Occipital lobe (tissue), 2 donors: Measurements from ENCODE around the gene MYO15A. TPM values are rescaled to one million over a fixed set of nuclear protein-coding genes. Genes with fewer than 3 reads are reported as not detected.

Source experiments
- DNase-seq: peaks from one replicate; lab custom pipeline; 2025; lab: John Stamatoyannopoulos, UW
- total RNA-seq: library from RNA; depleted of rRNA; stranded (reverse); fragments of >200 nt; gene quantifications from one replicate; pipeline ENCODE4 v1.2.3, GENCODE V29; 2014

Gene MYO15A
- total RNA-seq, 1 donor from 2014 or later, result 2.0 TPM

GRCh38 chr17:18101828-18102227, 6.7 kb upstream of the MYO15A start:
- DNase-seq, result no peak

DNA sequence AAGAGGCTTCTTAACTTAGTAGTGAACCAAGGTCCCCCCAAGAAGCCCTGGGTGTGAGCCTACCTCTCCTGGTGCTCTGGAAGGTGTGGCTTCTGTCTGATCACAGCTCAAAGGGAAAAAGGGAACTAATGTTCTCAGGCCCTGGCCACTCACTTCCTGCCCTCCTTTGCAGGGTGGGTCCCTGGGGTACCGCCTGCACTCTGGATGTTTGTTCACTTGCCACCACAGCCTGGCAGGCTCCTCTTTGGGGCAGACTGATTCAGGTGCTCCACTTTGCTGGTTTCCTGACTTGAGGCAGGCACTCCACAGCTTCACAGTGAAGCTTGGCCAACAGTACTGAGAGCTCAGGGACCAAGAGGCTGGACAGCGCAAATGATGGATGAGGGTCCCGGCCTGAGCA, 5.9 kb upstream of the MYO15A start:
- DNase-seq, result no peak

DNA sequence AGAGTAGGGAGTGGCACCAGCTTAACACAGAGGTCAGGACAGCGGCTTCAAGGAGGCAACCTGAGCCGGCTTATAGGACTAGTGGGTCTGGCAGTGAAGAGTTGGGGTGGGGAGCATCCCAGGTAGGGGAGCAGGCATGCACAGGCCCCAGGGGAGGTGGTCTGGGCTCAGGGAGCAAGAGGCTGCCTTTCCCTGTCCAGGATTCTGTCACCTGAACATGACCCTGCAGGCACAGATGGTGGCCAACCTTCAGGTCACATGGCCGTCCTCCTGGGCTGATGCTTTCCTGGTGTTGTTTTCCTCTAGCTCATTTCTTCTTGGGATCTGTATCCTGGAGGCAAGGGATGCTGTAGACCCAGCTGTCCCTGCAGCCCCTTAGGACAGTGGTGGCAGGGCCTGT, 3.5 kb upstream of the MYO15A start:
- DNase-seq, result no peak

DNA sequence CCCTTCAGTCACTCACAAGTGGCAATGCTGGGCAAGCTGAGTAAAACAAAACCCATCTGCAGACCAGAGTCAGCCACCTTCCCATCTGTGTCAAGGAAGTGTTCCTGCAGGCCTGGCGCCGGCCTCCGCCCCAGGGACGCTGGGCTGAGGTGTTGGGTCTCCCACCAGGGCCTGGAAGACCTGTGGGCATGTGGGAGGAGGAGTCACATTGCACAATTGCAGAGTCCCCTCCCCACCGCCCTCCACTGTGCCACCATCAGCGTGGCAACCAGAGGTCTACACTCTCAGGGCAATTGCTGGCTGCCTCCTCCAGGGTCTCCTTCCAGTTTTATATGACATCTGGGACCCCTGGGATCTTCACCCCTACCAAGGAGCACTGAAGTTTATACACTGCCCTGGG, 3.0 kb upstream of the MYO15A start:
- no peak for DNase-seq

DNA sequence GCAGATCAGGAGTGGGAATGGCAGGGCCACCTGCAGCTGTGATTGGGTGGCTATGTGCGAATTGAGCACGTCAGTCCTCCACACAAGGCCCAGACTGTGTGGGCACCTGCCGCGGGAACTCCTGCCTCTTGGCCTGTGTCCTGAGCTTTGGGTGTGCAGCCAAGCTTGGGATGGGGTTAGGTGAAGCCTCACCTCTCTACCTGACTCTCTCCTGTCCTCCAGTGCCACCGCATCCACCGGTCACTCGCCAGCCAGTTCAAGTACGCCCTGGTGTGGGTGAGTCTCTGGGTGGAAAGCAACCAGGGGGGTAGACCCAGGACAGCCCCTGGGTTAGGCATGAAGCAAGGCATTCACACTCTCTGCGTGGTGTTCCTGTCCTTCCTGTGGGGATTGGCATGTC, 2.3 kb upstream of the MYO15A start:
- no peak for DNase-seq

DNA sequence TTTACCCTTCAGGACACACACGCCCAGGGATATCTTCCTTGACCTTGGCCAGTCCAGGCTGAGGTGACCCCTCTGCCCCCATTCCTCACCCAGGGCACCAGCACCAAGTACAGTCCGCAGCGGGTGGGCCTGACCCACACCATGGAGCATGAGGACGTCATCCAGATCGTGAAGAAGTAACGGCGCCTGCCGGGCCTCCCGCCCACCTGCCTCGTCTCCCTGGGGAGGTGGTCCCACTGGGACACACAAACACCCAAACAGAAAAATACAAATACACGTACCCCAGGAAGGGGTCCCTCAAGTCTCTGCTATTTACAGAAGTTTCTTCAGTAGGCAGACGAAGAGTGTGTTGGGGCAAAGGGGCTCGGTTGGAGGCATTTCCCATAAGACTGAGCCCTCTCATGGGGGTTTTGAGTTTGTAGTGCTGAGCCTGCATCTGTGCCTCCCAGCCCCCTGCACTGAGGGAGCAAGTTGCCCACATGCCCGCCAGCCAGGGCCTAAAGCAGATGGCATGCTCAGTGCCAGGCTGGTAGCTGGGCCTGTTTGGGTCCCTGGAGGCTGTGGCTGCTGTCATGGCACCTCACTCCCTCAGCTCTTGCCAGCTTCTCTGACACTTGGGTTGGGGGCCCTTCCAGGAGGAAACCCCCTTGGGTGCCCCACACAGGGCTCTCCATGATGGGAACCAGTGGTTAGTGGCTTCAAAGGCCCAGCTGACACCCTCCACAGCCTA, 1.3 kb upstream of the MYO15A start:
- no peak for DNase-seq

DNA sequence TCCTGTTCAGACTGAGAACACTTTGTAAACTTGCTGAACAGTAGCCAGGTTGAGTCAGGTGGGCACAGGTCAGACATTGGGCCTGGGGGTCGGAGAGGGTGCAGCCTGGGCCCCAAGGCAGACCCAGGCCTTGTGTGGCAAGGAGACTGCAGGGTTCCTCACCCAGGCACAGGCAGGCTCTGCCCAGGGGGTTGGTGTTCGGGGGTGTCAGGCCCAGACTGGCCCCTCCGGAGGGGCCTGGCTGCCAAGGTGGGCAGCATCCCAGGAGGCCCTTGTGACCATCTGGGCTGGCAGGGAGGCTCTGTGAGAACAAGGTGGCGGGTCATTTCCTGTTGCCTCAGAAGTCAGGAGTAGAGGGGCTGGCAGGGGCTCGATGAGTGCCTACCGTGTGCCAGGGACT, 585 bp upstream of the MYO15A start:
- no peak for DNase-seq

DNA sequence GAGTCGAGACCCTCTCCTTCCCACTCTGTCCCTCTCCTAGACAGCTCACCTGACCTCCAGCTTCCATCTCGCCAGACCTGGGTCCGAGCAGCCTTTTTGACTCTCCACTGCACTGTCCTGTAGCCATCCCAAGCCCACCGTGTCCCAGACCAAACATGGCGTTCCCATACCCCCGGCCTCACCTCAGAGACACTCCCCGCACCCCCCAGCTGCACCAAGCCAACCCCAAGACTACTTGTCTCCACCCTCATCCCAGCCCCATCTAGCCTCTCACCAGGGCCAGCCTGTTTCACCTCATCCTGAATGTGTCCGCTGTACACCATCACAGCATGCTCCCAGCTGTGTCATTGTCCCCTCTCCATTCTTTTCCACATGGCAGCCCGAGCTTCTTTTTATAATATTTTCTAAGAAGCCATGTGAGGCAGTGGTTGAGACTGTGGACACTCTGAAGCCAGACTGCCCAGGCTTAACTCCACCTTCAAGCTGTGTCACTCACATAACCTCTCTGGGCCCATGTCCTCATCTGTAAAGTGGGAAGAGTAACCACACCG, 1.5 kb downstream of the MYO15A start:
- DNase-seq, result no peak

GRCh38 chr17:18110636-18111145, 2.1 kb downstream of the MYO15A start:
- no peak for DNase-seq

GRCh38 chr17:18111330-18111971, 2.9 kb downstream of the MYO15A start:
- DNase-seq, result no peak

GRCh38 chr17:18115517-18115916, 7.0 kb downstream of the MYO15A start:
- no peak for DNase-seq

- no peak for DNase-seq
Observed at GRCh38 chr17:18116078-18116477, 7.5 kb downstream of the MYO15A start.

GRCh38 chr17:18117533-18117932, 9.0 kb downstream of the MYO15A start:
- no peak for DNase-seq

DNA sequence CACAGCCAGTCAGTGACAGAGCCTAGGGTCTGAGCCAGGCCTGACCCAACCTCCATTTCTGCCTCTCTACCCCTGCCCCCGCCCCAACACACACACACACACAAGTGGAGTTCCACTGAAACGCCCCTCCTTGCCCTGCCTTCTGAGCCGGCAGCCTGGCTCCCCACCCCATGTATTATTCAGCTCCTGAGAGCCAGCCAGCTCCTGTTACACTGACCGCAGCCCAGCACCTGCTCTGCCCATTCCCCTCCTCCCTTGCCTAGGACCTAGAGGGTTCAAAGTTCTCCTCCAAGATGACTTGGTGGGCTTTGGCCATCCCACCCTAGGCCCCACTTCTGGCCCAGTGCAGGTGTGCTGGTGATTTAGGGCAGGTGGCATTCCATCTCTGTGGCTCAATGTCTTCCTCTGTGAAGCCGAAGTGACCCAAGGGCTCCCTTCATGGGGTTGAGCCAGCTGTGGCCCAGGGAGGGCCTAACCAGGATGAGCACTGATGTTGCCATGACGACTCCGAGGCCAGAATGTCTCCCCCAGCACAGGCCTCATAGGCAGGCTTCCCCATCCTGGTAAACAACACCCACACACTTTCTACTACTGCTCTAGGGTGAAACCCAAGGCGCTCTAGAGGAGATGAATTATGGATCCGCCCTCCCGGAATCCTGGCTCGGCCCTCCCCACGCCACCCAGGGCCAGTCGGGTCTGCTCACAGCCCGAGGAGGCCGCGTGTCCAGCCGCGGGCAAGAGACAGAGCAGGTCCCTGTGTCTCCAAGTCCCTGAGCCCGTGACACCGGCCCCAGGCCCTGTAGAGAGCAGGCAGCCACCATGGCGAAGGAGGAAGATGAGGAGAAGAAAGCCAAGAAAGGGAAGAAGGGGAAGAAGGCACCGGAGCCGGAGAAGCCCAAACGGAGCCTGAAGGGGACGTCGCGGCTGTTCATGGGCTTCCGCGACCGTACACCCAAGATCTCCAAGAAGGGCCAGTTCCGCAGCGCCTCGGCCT, 9.7 kb downstream of the MYO15A start:
- no peak for DNase-seq

DNA sequence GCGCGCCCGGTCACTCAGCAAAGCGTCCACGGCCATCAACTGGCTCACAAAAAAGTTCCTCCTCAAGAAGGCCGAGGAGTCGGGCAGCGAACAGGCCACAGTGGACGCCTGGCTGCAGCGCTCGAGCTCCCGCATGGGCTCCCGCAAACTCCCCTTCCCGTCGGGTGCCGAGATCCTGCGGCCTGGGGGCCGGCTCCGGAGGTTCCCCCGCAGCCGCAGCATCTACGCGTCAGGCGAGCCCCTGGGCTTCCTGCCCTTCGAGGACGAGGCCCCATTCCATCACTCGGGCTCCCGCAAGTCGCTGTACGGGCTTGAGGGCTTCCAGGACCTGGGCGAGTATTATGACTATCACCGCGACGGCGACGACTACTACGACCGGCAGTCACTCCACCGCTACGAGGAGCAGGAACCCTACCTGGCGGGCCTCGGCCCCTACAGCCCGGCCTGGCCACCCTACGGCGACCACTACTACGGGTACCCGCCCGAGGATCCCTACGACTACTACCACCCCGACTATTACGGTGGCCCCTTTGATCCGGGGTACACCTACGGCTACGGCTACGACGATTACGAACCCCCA, 10.7 kb downstream of the MYO15A start:
- no peak for DNase-seq

- DNase-seq, result no peak
Observed at GRCh38 chr17:18119938-18120337, 11.4 kb downstream of the MYO15A start.

- DNase-seq, result no peak
Observed at GRCh38 chr17:18120461-18121017, 12.0 kb downstream of the MYO15A start.

- DNase-seq, result no peak
Observed at GRCh38 chr17:18121144-18121910, 12.8 kb downstream of the MYO15A start.

- DNase-seq, result no peak
Observed at GRCh38 chr17:18122990-18123753, 14.6 kb downstream of the MYO15A start.
